ENCODE measurements around the gene RBM15. TPM values are rescaled to one million over a fixed set of nuclear protein-coding genes. Genes with fewer than 3 reads are reported as not detected.
A peak's percentile ranks its signal among the peaks of the same experiment; 100 is the strongest.

The RBM15 gene
- total and polyA plus RNA-seq, 2 donors from 2014 or later = 2.2 to 27.8 TPM

- H3K27me3 ChIP-seq (ENCODE audit: control insufficient read depth, insufficient read depth, low read length) = no peaks in the 10 kb centered on the region
- H3K4me1 ChIP-seq (ENCODE audit: control insufficient read depth in 2 of 3, insufficient read depth in 2 of 3, low read depth in 1 of 3, low read length in 3 of 3) = no peaks in the 10 kb centered on the region
- TF ChIP-seq CTCF (IDR thresholded peaks at IDR 0.05; ENCODE audit: borderline replicate concordance, extremely low read depth, insufficient read depth) = peak; percentile 96
- intact Hi-C loops (cut with DNase I) = loop anchor here (5.0 kb wide), 1 partner anchor 105 kb away; no protein-coding TSS in a partner anchor
- H3K4me3 ChIP-seq (ENCODE audit: low read length in 3 of 3) = no peak overlapping the region
- no peaks in the 10 kb centered on the region for H3K9me3 ChIP-seq (ENCODE audit: control insufficient read depth in 2 of 3, insufficient read depth in 1 of 3, low read length in 3 of 3)
- H3K27ac ChIP-seq (ENCODE audit: low read depth in 2 of 2, low read length in 2 of 2) = no peak overlapping the region
- no peaks in the 10 kb centered on the region for H3K36me3 ChIP-seq (ENCODE audit: control insufficient read depth in 2 of 3, insufficient read depth in 3 of 3, low read length in 3 of 3)
- no peak for FAIRE-seq
- DNase-seq = peak; percentile 79 to 91 (median 81)
- peak overlapping the region in 1 of 3 donors; percentile 28 for H3K9ac ChIP-seq (ENCODE audit: low read length in 3 of 3)
Measured at GRCh38 chr1:110312188-110313121, 26.7 kb upstream of the RBM15 start.

GRCh38 chr1:110316735-110317134 is 22.4 kb upstream of the RBM15 start:
- intact Hi-C loops (cut with DNase I) = no loop called here
- Histone ChIP-seq H3K27ac (ENCODE audit: low read depth in 2 of 2, low read length in 2 of 2) (no peak overlapping the region), H3K27me3 (ENCODE audit: control insufficient read depth, insufficient read depth, low read length) (no peaks in the 10 kb centered on the region), H3K9ac (ENCODE audit: low read length in 3 of 3) (no peak overlapping the region), H3K36me3 (ENCODE audit: control insufficient read depth in 2 of 3, insufficient read depth in 3 of 3, low read length in 3 of 3) (no peaks in the 10 kb centered on the region), H3K9me3 (ENCODE audit: control insufficient read depth in 2 of 3, insufficient read depth in 1 of 3, low read length in 3 of 3) (peaks cover 0 to 3% (median 0%) of the 10 kb centered on the region in 3 donors), H3K4me3 (ENCODE audit: low read length in 3 of 3) (no peak overlapping the region), H3K4me1 (ENCODE audit: control insufficient read depth in 2 of 3, insufficient read depth in 2 of 3, low read depth in 1 of 3, low read length in 3 of 3) (no peaks in the 10 kb centered on the region)
- FAIRE-seq = no peak
- TF ChIP-seq CTCF (IDR thresholded peaks at IDR 0.05; ENCODE audit: borderline replicate concordance, extremely low read depth, insufficient read depth) = no peak
- no peak for DNase-seq

- H3K36me3 ChIP-seq (ENCODE audit: control insufficient read depth in 2 of 3, insufficient read depth in 3 of 3, low read length in 3 of 3) = no peaks in the 10 kb centered on the region
- no peak overlapping the region for H3K27ac ChIP-seq (ENCODE audit: low read depth in 2 of 2, low read length in 2 of 2)
- DNase-seq = no peak
- no peak for FAIRE-seq
- peaks cover 0 to 3% (median 0%) of the 10 kb centered on the region in 3 donors for H3K9me3 ChIP-seq (ENCODE audit: control insufficient read depth in 2 of 3, insufficient read depth in 1 of 3, low read length in 3 of 3)
- TF ChIP-seq CTCF (IDR thresholded peaks at IDR 0.05; ENCODE audit: borderline replicate concordance, extremely low read depth, insufficient read depth) = no peak
- H3K4me3 ChIP-seq (ENCODE audit: low read length in 3 of 3) = no peak overlapping the region
- H3K27me3 ChIP-seq (ENCODE audit: control insufficient read depth, insufficient read depth, low read length) = no peaks in the 10 kb centered on the region
- no peak overlapping the region for H3K9ac ChIP-seq (ENCODE audit: low read length in 3 of 3)
- no peaks in the 10 kb centered on the region for H3K4me1 ChIP-seq (ENCODE audit: control insufficient read depth in 2 of 3, insufficient read depth in 2 of 3, low read depth in 1 of 3, low read length in 3 of 3)
- intact Hi-C loops (cut with DNase I) = no loop called here
Measured at GRCh38 chr1:110318046-110318445, 21.1 kb upstream of the RBM15 start.

Measured in kidney (tissue), 14 donors.